GM23338 (cell line): ENCODE results near the gene SYPL2.

Source experiments
- CREB1 ChIP-seq: fragments of 250-450 bp; sonication (Bioruptor Pico); IDR thresholded peaks from 2 replicates; pipeline ENCODE4 v1.5.0; 2020; ENCODE audit warnings: low read depth, mild to moderate bottlenecking, moderate library complexity
- CTCF ChIP-seq, 2 experiments: fragments of 200-600 bp in 1 of 2; sonication (generic) in 1 of 2; conservative IDR thresholded peaks; 2 replicates each; pipeline versions ENCODE4 v1.5.1 to v1.6.1; 2016 to 2017; ENCODE audit warnings: antibody characterized with exemption in 2 of 2, low read depth in 2 of 2, mild to moderate bottlenecking in 2 of 2, moderate library complexity in 1 of 2
- ETS1 ChIP-seq: IDR thresholded peaks from 2 replicates; pipeline ENCODE4 v1.6.1; 2016; ENCODE audit warnings: antibody characterized with exemption
- EZH2 ChIP-seq: fragments of 200-600 bp; sonication (generic); IDR thresholded peaks from one replicate; pipeline ENCODE4 v1.8.0; 2017; ENCODE audit warnings: antibody characterized with exemption, mild to moderate bottlenecking, low read depth; ENCODE audit not compliant: unreplicated experiment
- EZH2phosphoT487 ChIP-seq: fragments of 200-600 bp; sonication (generic); IDR thresholded peaks from one replicate; pipeline ENCODE4 v1.8.1; 2018; ENCODE audit warnings: antibody characterized with exemption; ENCODE audit not compliant: unreplicated experiment
- JUNB ChIP-seq: IDR thresholded peaks from one replicate; pipeline ENCODE4 v1.6.1; 2016; ENCODE audit warnings: antibody characterized with exemption; ENCODE audit not compliant: unreplicated experiment
- POLR2AphosphoS5 ChIP-seq: IDR thresholded peaks from 2 replicates; pipeline ENCODE4 v1.6.1; 2016; ENCODE audit warnings: antibody characterized with exemption, low read depth
- REST ChIP-seq: IDR thresholded peaks from one replicate; pipeline ENCODE4 v1.6.1; 2018; ENCODE audit warnings: antibody characterized with exemption; ENCODE audit not compliant: unreplicated experiment
- ZNF114 ChIP-seq: fragments of 250-450 bp; sonication (Bioruptor Pico); IDR thresholded peaks from 2 replicates; pipeline ENCODE4 v1.5.0; 2020; ENCODE audit warnings: mild to moderate bottlenecking, moderate library complexity
- ZNF331 ChIP-seq: fragments of 250-450 bp; sonication (Bioruptor Pico); IDR thresholded peaks from 2 replicates; pipeline ENCODE4 v1.5.0; 2020; ENCODE audit warnings: low read depth, mild to moderate bottlenecking, moderate library complexity
- ZNF462 ChIP-seq: fragments of 250-450 bp; sonication (Bioruptor Pico); IDR thresholded peaks from 2 replicates; pipeline ENCODE4 v1.5.0; 2020; ENCODE audit warnings: mild to moderate bottlenecking, moderate library complexity

GRCh38 chr1:109478806-109479205, 12.5 kb downstream of the SYPL2 start:
- TF ChIP-seq CTCF (conservative IDR thresholded peaks at IDR 0.05; ENCODE audit: low read depth in 2 of 2) (peak; percentile 9 to 56; a peak in 2 of 4 replicates), POLR2AphosphoS5 (no peak), EZH2phosphoT487 (no peak), JUNB (no peak), EZH2 (no peak), ZNF462 (CRISPR knock-in tag) (no peak), ETS1 (no peak), ZNF114 (no peak), ZNF331 (CRISPR knock-in tag) (no peak), REST (peak; percentile 92), CREB1 (CRISPR knock-in tag) (no peak)
